Gastrocnemius medialis (tissue), 4 donors: ENCODE measurements around the gene CRELD1.

Source experiments
- POLR2A ChIP-seq, 2 donors: fragments of 450-650 bp; IDR thresholded peaks; one replicate each; pipeline ENCODE4 v1.6.1; 2017; ENCODE audit warnings: antibody characterized with exemption in 2 of 2, mild to moderate bottlenecking in 2 of 2, moderate library complexity in 2 of 2
- TF ChIP-seq, protein P1 (sequence below), 5 experiments: fragments of 450-650 bp in 3 of 5; fragments of 200-600 bp in 2 of 5; sonication (generic) in 2 of 5; IDR thresholded peaks in 4 of 5; conservative IDR thresholded peaks in 1 of 5; 1 replicate in 4 of 5; 2 replicates in 1 of 5; pipeline ENCODE4 v1.5.1; 2016 to 2019; ENCODE audit warnings: antibody characterized with exemption in 5 of 5, mild to moderate bottlenecking in 3 of 5, moderate library complexity in 3 of 5

DNA sequence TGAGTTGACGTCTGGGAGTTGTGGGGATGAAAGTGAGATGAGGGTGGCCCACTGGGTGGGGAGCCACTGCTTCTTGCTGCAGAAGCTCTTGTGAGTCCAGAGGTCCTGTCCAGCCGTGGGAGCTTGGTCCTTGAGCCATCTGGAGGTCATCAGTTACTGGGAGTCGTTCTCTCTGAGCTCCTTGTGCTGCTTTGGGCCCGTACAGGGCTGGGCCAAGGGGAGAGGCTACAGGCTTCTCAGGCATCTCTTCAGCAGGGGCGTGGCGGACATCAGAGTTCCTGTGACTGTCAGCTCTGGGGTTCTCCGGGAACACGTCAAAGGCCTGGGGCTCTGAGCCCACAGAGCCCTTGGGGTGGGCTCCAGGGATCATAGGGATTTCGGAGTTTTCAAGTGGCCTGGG, 16.0 kb downstream of the CRELD1 start:
- TF ChIP-seq, protein P1, sequence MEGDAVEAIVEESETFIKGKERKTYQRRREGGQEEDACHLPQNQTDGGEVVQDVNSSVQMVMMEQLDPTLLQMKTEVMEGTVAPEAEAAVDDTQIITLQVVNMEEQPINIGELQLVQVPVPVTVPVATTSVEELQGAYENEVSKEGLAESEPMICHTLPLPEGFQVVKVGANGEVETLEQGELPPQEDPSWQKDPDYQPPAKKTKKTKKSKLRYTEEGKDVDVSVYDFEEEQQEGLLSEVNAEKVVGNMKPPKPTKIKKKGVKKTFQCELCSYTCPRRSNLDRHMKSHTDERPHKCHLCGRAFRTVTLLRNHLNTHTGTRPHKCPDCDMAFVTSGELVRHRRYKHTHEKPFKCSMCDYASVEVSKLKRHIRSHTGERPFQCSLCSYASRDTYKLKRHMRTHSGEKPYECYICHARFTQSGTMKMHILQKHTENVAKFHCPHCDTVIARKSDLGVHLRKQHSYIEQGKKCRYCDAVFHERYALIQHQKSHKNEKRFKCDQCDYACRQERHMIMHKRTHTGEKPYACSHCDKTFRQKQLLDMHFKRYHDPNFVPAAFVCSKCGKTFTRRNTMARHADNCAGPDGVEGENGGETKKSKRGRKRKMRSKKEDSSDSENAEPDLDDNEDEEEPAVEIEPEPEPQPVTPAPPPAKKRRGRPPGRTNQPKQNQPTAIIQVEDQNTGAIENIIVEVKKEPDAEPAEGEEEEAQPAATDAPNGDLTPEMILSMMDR (IDR thresholded peaks at IDR 0.05 in 4 of 5, conservative IDR thresholded peaks at IDR 0.05 in 1 of 5), result no peak
- no peak for TF ChIP-seq POLR2A (IDR thresholded peaks at IDR 0.05)
